ENCODE data around the gene ACTR2. TPM values are rescaled to one million over a fixed set of nuclear protein-coding genes. Genes with fewer than 3 reads are reported as not detected.

Gene ACTR2
- total RNA-seq, 1 donor from 2014 or later = 217 TPM

DNA sequence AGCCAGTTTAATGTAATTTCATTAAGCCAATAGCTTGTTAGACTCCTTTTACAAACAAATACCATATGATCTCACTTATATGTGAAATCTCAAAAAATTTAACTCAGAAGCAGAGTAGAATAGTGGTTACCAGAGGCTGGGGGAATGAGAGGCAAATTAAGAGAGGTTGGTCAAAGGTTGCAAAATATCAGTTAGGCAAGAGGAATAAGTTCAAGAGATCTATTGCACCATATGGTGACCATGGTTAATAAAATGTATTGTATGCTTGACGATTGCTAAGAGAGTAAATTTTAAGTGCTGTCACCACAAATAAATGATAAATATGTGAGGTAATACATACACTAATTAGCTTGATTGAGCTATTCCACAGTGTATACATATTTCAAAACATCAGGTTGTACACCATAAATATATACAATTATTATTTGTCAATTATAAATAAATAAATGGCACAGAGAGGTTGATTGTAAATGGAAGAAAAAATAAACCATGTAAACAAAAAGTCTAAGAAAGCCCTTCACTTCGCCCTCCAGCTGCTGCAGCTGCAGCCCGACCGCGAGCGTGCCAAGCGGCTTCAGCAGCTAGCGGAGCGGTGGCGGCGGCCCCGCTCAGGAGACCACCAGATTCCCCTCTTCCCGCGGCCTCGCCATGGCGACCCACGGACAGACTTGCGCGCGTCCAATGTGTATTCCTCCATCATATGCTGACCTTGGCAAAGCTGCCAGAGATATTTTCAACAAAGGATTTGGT is 23.0 kb upstream of the ACTR2 start:
- no peak overlapping the region for H3K27ac Mint-ChIP-seq (ENCODE audit: unreplicated experiment)

DNA sequence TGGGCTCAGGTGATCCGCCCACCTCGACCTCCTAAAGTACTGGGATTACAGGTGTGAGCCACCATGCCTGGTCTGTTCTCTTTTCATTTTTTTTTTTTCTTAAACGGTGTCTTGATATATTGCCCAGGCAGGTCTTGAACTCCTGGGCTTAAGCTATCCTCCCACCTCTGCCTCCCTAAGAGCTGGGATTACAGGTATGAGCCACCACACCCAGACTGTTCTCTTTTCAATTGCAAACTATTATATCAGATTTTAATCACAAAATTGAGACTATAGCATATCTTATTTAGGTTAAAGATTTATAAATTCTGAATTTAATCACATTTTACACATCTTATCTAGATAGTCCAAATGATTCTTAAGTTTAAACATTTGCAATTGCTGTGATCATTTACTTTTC is 15.5 kb upstream of the ACTR2 start:
- peaks cover 3% of the 10 kb centered on the region for H3K4me1 Mint-ChIP-seq

More for the DNA sequence above, 23.0 kb upstream of the ACTR2 start:
- Mint-ChIP-seq H3K4me3 (no peak overlapping the region), H3K4me1 (no peaks in the 10 kb centered on the region), H3K27me3 (ENCODE audit: low read depth) (no peaks in the 10 kb centered on the region), H3K9me3 (peaks cover 4% of the 10 kb centered on the region), H3K36me3 (ENCODE audit: low read depth) (peaks cover 8% of the 10 kb centered on the region)
- TF ChIP-seq, protein P1, sequence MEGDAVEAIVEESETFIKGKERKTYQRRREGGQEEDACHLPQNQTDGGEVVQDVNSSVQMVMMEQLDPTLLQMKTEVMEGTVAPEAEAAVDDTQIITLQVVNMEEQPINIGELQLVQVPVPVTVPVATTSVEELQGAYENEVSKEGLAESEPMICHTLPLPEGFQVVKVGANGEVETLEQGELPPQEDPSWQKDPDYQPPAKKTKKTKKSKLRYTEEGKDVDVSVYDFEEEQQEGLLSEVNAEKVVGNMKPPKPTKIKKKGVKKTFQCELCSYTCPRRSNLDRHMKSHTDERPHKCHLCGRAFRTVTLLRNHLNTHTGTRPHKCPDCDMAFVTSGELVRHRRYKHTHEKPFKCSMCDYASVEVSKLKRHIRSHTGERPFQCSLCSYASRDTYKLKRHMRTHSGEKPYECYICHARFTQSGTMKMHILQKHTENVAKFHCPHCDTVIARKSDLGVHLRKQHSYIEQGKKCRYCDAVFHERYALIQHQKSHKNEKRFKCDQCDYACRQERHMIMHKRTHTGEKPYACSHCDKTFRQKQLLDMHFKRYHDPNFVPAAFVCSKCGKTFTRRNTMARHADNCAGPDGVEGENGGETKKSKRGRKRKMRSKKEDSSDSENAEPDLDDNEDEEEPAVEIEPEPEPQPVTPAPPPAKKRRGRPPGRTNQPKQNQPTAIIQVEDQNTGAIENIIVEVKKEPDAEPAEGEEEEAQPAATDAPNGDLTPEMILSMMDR (conservative IDR thresholded peaks at IDR 0.05) = no peak
- no peak for DNase-seq (ENCODE audit: low read depth, low spot score)

DNA sequence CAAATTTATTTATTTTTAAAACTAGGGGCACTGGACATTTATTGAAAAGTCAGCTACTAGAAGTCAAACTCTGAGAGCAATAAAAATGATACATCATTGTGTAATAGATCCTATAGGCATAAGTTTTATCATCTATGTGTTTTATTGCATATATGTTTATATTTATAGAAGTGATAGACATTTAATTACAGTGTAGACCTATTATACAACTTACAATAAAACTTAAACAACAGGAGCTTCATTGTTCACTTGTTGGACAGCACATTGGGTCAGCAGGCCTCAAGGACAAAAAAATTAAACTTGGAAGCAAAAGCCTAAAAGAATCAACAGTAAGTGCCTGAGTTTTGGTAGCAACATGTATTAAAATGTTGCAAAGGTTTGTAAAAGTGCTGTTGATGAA is 15.0 kb upstream of the ACTR2 start:
- no peaks in the 10 kb centered on the region for H3K9me3 Mint-ChIP-seq
- H3K4me1 Mint-ChIP-seq = peaks cover 3% of the 10 kb centered on the region
- no peaks in the 10 kb centered on the region for H3K27me3 Mint-ChIP-seq (ENCODE audit: low read depth)
- no peaks in the 10 kb centered on the region for H3K36me3 Mint-ChIP-seq (ENCODE audit: low read depth)
- DNase-seq (ENCODE audit: low read depth, low spot score) = no peak
- TF ChIP-seq, protein P1 (conservative IDR thresholded peaks at IDR 0.05) = no peak
- no peak overlapping the region for H3K4me3 Mint-ChIP-seq
- no peak overlapping the region for H3K27ac Mint-ChIP-seq (ENCODE audit: unreplicated experiment)

More for the DNA sequence above, 15.5 kb upstream of the ACTR2 start:
- no peaks in the 10 kb centered on the region for H3K36me3 Mint-ChIP-seq (ENCODE audit: low read depth)
- TF ChIP-seq, protein P1 (conservative IDR thresholded peaks at IDR 0.05) = no peak
- H3K9me3 Mint-ChIP-seq = no peaks in the 10 kb centered on the region
- H3K27me3 Mint-ChIP-seq (ENCODE audit: low read depth) = no peaks in the 10 kb centered on the region
- no peak overlapping the region for H3K27ac Mint-ChIP-seq (ENCODE audit: unreplicated experiment)
- no peak for DNase-seq (ENCODE audit: low read depth, low spot score)
- no peak overlapping the region for H3K4me3 Mint-ChIP-seq

DNA sequence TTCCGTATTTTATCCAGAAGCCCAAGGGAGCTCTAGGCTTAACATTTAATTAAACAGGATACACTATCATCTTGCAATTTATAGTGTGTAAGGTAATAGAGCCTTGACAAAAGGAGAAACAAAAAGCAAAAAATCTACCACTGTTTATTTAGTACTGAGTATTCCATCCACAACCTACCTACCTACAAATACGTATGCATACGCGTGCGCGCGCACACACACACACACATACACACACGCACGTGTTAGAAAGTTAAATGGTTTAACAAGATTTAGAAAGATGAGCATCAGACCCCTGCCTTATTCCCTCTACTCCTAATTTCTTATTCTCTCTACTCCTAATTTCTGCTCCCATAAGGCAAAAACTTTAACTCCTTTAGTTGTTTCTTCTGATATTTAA is 14.6 kb upstream of the ACTR2 start:
- no peaks in the 10 kb centered on the region for H3K27me3 Mint-ChIP-seq (ENCODE audit: low read depth)
- peaks cover 3% of the 10 kb centered on the region for H3K4me1 Mint-ChIP-seq
- TF ChIP-seq, protein P1 (conservative IDR thresholded peaks at IDR 0.05) = no peak
- H3K4me3 Mint-ChIP-seq = no peak overlapping the region
- H3K9me3 Mint-ChIP-seq = no peaks in the 10 kb centered on the region
- H3K36me3 Mint-ChIP-seq (ENCODE audit: low read depth) = no peaks in the 10 kb centered on the region
- no peak overlapping the region for H3K27ac Mint-ChIP-seq (ENCODE audit: unreplicated experiment)
- DNase-seq (ENCODE audit: low read depth, low spot score) = no peak

DNA sequence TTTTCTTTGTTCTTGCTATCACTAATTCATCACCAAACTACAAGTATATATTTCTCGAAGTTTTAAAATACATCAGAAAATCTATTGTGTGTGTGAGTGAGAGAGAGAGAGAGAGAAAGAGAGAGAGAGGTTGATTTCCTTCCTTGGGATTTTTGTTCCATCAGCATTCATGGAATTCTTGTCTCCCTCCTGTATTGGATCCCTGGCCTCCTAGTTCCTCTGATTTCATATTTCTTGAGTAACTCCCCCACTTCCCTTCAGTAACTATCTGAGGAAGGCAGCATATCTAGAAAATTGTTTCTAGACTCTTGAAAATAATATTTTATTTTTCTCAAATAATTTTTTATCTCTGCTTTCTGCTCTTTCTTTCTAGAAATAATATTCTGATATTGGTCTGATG is 13.3 kb upstream of the ACTR2 start:
- H3K27ac Mint-ChIP-seq (ENCODE audit: unreplicated experiment) = no peak overlapping the region
- TF ChIP-seq, protein P1 (conservative IDR thresholded peaks at IDR 0.05) = no peak
- H3K27me3 Mint-ChIP-seq (ENCODE audit: low read depth) = no peaks in the 10 kb centered on the region
- peaks cover 3% of the 10 kb centered on the region for H3K4me1 Mint-ChIP-seq
- H3K36me3 Mint-ChIP-seq (ENCODE audit: low read depth) = no peaks in the 10 kb centered on the region
- no peak overlapping the region for H3K4me3 Mint-ChIP-seq
- no peak for DNase-seq (ENCODE audit: low read depth, low spot score)
- H3K9me3 Mint-ChIP-seq = no peaks in the 10 kb centered on the region

Measured in neural crest cell (in vitro differentiated cells).